ENCODE data around the gene FBLN7. TPM values are rescaled to one million over a fixed set of nuclear protein-coding genes. Genes with fewer than 3 reads are reported as not detected.

FBLN7 gene
- total and polyA plus RNA-seq, 2 experiments from 2014 or later, result 1.6 to 1.7 TPM

DNA sequence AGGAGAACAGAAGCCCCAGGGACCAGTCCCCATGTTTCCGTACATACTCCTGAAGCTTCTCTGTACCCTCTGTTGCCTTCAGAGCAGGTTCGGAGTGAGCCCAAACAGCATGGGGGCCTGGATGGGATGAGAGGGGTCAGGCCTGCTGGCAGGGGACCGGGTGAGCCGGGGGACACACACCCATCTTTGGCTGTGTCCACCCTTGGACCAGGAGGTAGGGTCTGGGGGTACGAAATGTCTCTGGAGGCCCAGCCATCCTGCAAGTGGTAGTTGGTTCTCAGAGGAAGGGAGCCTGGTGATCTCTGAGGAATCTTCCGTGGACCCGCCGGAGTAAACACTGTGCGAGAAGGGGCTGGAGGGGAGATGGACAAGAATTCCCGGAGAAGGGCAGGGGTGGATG, 15.3 kb downstream of the FBLN7 start:
- 97% methylated on average over 10 of the region's 10 CpGs for WGBS (ENCODE audit: low lambda C conversion rate, missing lambda C conversion rate)
- H3K27ac ChIP-seq, result no peak overlapping the region
- no peaks in the 10 kb centered on the region for H3K9me3 ChIP-seq (ENCODE audit: low read depth)
- no peaks in the 10 kb centered on the region for H3K27me3 ChIP-seq
- H3K9me2 ChIP-seq (replicated peaks; ENCODE audit: insufficient read depth), result no peaks in the 10 kb centered on the region
- no peaks in the 10 kb centered on the region for H3K79me2 ChIP-seq
- H3K4me2 ChIP-seq, result no peak overlapping the region
- no peak for DNase-seq (ENCODE audit: low spot score)
- H3K36me3 ChIP-seq (replicated peaks; ENCODE audit: insufficient read depth, low read depth), result no peaks in the 10 kb centered on the region
- TF ChIP-seq EZH2phosphoT487 (IDR thresholded peaks at IDR 0.05; ENCODE audit: low read depth, severe bottlenecking, unreplicated experiment) (no peak), EZH2 (IDR thresholded peaks at IDR 0.05; ENCODE audit: borderline replicate concordance) (no peak)
- TF ChIP-seq, protein P1, sequence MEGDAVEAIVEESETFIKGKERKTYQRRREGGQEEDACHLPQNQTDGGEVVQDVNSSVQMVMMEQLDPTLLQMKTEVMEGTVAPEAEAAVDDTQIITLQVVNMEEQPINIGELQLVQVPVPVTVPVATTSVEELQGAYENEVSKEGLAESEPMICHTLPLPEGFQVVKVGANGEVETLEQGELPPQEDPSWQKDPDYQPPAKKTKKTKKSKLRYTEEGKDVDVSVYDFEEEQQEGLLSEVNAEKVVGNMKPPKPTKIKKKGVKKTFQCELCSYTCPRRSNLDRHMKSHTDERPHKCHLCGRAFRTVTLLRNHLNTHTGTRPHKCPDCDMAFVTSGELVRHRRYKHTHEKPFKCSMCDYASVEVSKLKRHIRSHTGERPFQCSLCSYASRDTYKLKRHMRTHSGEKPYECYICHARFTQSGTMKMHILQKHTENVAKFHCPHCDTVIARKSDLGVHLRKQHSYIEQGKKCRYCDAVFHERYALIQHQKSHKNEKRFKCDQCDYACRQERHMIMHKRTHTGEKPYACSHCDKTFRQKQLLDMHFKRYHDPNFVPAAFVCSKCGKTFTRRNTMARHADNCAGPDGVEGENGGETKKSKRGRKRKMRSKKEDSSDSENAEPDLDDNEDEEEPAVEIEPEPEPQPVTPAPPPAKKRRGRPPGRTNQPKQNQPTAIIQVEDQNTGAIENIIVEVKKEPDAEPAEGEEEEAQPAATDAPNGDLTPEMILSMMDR (IDR thresholded peaks at IDR 0.05; ENCODE audit: poor library complexity), result no peak
- no peak overlapping the region for H3K4me3 ChIP-seq
- H4K20me1 ChIP-seq (ENCODE audit: insufficient read depth, poor library complexity, severe bottlenecking), result no peaks in the 10 kb centered on the region
- H2AFZ ChIP-seq, result no peak overlapping the region
- H3K4me1 ChIP-seq (ENCODE audit: insufficient read depth), result no peaks in the 10 kb centered on the region

DNA sequence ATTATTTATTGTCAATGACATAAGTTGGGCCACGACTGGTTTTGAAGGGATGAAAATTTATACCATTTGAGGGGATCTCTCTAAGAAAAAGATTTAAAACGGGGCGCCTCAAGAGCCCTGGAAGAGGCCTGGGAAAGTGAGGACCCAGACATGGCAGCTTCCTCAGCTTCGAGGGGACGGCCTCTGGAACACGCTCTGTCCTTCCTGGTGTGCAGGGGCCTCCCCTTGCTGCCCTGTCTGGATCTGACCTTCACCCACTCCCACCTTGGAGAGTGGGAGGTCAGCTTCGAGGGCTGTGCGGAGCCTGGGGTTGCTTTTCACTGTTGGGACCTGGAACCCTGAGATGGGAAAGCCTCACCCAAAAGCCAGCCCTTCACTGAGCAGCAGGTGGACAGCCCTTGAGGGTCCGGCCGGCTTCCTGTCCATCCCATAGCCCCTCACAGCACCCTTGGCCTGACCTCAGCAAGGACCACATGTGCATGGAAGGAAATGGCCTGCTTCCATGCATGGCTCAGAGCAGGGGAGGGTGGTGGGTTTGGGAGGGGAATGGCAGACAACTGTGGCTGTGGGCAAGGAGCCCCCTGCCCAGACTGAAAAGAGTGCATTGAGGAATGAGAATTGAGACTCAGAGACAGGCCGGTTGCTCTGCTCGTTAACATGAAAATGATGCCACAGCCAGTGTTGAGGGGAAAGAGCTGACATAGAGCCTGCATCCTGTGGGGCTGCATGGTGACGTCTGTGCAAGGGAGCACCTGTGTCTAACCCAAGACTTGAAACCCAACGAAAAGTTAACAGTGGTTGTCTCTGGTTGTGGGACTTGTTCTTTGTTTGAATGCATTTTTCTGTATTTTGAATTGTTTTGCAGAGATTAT, 16.3 kb downstream of the FBLN7 start:
- no peaks in the 10 kb centered on the region for H3K4me1 ChIP-seq (ENCODE audit: insufficient read depth)
- DNase-seq (ENCODE audit: low spot score), result no peak
- WGBS (ENCODE audit: low lambda C conversion rate, missing lambda C conversion rate), result 87% methylated on average over 14 of the region's 14 CpGs
- no peaks in the 10 kb centered on the region for H3K36me3 ChIP-seq (replicated peaks; ENCODE audit: insufficient read depth, low read depth)
- no peaks in the 10 kb centered on the region for H3K27me3 ChIP-seq
- no peaks in the 10 kb centered on the region for H3K9me3 ChIP-seq (ENCODE audit: low read depth)
- no peak overlapping the region for H3K4me3 ChIP-seq
- H3K79me2 ChIP-seq, result no peaks in the 10 kb centered on the region
- no peaks in the 10 kb centered on the region for H4K20me1 ChIP-seq (ENCODE audit: insufficient read depth, poor library complexity, severe bottlenecking)
- no peak overlapping the region for H2AFZ ChIP-seq
- no peaks in the 10 kb centered on the region for H3K9me2 ChIP-seq (replicated peaks; ENCODE audit: insufficient read depth)
- no peak overlapping the region for H3K4me2 ChIP-seq
- TF ChIP-seq EZH2 (IDR thresholded peaks at IDR 0.05; ENCODE audit: borderline replicate concordance) (no peak), EZH2phosphoT487 (IDR thresholded peaks at IDR 0.05; ENCODE audit: low read depth, severe bottlenecking, unreplicated experiment) (no peak)
- H3K27ac ChIP-seq, result no peak overlapping the region

DNA sequence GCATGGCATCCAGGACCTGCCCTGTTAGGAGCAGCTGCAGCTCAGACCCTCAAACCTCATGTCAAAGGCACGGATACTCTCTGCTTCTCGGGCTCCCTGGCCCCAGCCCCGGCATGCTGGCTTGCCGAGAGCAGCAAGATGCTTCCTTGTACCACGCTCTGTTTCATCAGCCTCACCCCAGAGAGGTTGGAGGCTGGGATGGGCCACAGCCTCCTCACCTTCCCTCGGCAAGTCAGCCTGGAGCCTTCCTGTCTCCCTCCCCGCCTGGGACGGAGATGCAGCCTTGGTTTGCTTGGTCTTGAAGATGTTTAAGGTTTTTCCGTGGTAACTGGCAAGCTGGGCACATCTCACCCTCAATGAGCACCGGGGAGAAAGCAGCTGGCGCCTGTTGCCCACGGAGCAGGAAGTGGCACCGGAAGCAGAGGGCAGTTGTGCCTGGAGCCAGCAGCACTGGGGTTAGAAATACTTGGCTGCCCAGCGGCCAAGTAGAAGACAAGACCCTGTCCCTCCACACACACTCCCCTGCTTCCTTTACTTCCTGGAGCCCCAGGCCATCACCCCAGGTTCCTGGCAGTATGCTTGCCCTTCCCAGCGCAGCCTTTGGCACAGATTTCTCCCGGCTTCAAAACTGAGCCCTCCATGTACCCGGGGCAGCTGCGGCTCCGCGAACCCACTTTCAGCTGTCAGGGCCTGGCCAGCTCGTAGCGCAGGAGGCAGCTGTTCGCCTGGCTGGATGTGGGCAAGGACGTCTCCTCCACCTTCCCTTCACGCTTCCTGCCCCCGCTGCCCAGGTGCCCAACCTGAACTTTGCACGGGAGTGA, 17.4 kb downstream of the FBLN7 start:
- no peak for DNase-seq (ENCODE audit: low spot score)
- Histone ChIP-seq H3K9me2 (replicated peaks; ENCODE audit: insufficient read depth) (no peaks in the 10 kb centered on the region), H3K4me1 (ENCODE audit: insufficient read depth) (no peaks in the 10 kb centered on the region), H3K4me3 (no peak overlapping the region), H3K79me2 (no peaks in the 10 kb centered on the region), H3K27me3 (no peaks in the 10 kb centered on the region), H3K27ac (no peak overlapping the region), H2AFZ (no peak overlapping the region), H4K20me1 (ENCODE audit: insufficient read depth, poor library complexity, severe bottlenecking) (no peaks in the 10 kb centered on the region), H3K9me3 (ENCODE audit: low read depth) (no peaks in the 10 kb centered on the region), H3K36me3 (replicated peaks; ENCODE audit: insufficient read depth, low read depth) (no peaks in the 10 kb centered on the region), H3K4me2 (no peak overlapping the region)
- TF ChIP-seq EZH2phosphoT487 (IDR thresholded peaks at IDR 0.05; ENCODE audit: low read depth, severe bottlenecking, unreplicated experiment) (no peak), EZH2 (IDR thresholded peaks at IDR 0.05; ENCODE audit: borderline replicate concordance) (no peak)
- TF ChIP-seq, protein P1 (IDR thresholded peaks at IDR 0.05; ENCODE audit: poor library complexity), result no peak
- 92% methylated on average over 27 of the region's 27 CpGs for WGBS (ENCODE audit: low lambda C conversion rate, missing lambda C conversion rate)

Measured in hepatocyte (in vitro differentiated cells).